Activated gamma-delta T cell (primary cell): ENCODE data around the gene RBM6.

Experiments used
- DNase-seq: peaks from one replicate; lab custom pipeline; 2025; lab: John Stamatoyannopoulos, UW

RBM6 gene

DNA sequence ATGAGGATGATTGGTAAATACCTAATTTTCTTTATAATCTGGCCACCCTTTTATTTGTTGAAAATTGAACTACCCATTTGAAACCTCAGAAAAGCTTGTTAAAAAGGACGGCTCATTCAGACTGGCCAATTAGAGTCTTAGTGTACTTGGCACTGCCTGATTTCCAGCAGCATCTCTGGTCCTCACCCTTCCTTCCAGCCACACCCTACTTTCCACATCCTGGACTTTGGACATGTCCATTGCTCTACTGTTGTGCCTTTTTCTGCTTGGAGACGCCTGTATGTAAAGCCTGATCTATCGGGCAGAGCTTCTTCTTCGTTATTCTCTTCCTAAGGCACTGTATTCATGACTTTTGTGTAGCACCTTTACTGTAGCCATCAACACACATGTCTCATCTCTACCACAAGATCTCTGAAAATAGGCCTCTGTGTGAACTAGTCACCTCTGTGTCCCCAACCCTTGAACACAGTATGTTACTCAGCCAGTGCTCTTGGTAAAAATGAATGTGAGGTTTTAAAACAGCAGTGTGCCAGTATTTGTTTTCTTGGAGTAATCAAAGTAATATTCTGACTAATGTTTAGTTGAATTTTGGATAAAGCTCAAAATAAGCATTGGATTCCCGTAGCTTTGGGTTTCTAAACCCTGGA, 155.5 kb downstream of the RBM6 start:
- DNase-seq: no peak

DNA sequence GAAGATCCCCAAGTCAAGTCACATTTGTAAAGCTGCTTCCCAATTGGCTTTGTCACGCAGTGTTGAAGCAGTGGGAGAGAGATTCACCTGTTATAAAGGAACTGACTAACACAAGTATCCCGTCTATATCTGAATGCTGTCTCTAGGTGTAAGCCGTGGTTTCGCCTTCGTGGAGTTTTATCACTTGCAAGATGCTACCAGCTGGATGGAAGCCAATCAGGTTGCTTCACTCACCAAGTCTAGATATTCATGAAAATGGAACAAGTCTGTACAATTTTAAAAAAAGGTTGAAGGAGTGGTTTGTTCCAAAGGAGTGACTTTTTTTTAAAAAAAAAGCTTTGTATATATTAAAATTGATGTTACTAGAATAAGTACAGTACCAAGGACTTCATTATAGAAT, 160.4 kb downstream of the RBM6 start:
- DNase-seq: no peak

GRCh38 chr3:50100956-50101845, 161.3 kb downstream of the RBM6 start:
- DNase-seq: no peak

- DNase-seq: no peak
These were observed 162.6 kb downstream of the RBM6 start for GRCh38 chr3:50102558-50102957.

DNA sequence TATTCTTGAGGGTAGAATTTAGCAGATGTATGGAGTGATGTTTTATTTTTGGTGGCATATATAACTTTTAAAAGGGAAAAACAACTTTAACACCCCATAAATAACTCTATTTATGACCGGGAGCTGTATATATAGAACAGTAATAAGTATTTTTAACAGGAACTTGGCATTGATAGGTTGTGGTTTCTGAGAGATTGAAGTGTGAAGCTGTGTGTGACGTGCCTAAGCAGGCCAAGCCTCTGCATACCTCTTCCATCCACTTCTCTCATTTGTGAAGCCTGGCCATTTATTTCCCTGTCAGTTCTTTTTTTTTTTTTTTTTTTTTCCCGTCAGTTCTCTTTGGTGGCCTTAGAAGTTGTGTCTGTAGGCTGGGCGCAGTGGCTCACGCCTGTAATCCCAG, 171.8 kb downstream of the RBM6 start:
- DNase-seq: no peak

- no peak for DNase-seq
These were observed 172.5 kb downstream of the RBM6 start for GRCh38 chr3:50112462-50112861.

DNA sequence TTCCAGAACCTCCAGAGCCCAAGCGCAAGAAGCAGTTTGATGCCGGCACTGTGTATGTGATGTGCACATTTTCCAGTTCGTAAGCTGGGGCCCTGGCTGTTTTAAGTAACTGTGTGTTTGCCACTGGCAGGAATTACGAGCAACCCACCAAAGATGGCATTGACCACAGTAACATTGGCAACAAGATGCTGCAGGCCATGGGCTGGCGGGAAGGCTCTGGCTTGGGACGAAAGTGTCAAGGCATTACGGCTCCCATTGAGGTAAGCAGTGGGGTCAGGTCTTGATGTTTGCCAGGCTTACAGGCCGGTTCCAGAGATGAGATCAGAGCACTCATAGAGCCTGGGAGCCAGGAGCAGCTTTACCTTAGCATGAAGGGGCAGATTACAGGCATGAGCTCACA, 177.2 kb downstream of the RBM6 start:
- no peak for DNase-seq

GRCh38 chr3:50118237-50118636, 178.3 kb downstream of the RBM6 start:
- no peak for DNase-seq

- no peak for DNase-seq
These were observed 179.8 kb downstream of the RBM6 start for GRCh38 chr3:50119786-50120185.

DNA sequence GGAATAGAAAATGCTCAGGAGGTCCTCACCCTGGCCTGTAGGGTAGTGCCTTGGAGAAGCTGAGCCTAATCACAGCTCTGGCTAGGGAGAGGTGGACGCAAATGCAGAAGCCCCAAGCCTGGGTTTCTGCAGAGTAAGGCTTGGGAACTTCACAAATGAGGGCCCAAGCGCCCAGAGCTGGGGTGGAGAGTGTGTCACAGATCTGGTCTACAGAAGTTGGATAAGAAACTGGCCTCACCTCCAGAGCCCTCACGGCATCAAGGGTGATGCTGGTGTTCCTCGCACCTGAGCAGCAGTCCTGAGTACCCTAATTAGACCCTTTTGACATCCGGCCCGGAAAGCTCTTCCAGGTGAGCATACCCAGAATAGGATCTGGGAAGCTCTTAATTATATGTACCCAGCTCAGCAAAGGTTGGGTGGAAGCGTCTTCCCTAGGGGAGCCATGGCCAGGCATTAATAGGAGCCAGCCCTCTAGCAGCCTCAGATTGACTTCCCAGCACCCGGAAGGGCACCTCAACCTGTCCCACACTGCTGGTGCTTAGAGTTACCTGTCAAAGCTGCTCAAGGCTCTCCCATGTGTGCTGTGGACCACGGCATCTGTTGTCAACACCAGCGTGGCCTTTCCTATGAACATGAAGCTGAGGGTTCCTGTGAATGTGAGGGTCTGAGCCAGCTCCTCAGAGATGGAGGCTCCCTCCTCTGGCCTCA, 180.6 kb downstream of the RBM6 start:
- no peak for DNase-seq

DNA sequence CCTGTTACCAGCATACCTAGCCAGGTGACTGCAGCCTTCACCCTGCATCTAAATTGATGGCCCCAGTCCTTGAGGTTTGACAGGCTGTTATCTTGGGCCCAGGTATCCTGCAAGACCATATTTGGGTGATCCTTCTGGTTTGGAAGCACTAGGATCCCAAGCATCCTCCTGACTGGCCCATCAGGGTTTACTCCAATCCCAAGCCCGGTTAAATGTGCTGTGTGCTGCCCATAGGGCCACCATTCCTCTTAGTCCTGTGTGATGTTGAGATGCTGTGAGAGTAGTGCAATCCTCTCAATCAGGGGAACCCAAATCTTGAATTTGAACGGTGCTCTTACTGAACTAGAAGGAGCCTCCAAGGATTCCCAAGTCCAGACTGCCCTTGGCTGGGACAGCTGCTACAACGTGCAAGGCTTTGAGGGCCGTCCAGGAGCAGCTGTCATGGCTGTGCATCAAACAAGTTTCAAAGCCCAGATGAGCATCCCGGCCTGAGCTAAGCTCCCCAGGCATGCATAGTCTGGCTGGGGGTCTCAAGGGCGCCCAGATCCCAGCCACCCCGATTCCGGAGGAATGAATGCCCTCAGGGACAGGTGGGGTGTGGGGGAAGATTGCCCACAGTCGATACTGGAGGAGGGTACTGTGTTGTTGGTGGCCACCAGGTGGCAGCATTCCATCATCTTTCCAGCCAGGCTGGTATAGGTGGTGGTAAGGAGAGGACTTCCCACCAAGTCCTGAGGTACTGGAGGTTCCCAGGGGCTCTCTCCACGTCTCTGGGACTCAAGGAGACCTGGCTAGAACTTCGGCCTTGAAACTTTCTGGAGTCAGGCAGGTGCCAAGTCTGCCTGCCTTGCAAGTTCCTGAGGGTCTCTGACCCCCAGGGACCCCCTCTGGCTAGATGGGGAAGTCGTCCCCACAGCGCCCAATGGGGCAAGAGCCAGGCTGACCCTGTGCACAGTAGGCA, 181.4 kb downstream of the RBM6 start:
- no peak for DNase-seq

DNA sequence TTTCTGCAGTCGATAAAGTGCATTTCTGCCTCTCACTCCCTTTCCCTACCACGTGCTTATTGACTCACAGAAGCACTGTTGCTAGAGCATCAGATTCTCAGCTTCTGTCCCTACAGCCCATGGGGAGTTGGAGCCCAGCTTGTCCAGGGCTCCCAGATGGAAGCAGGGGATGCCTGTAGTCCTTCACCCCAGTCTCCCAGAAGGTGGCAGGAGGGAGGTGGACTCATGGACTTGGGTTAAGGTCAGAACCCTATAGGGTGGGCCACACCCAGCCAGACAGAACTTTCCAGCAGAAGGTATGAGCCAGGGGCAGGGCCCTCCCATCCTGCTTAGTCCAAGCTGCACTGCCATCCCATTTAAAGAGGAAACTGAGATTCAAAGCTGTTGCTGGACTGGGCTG, 182.1 kb downstream of the RBM6 start:
- no peak for DNase-seq

- DNase-seq: no peak
These were observed 182.9 kb downstream of the RBM6 start for GRCh38 chr3:50122661-50123391.

DNA sequence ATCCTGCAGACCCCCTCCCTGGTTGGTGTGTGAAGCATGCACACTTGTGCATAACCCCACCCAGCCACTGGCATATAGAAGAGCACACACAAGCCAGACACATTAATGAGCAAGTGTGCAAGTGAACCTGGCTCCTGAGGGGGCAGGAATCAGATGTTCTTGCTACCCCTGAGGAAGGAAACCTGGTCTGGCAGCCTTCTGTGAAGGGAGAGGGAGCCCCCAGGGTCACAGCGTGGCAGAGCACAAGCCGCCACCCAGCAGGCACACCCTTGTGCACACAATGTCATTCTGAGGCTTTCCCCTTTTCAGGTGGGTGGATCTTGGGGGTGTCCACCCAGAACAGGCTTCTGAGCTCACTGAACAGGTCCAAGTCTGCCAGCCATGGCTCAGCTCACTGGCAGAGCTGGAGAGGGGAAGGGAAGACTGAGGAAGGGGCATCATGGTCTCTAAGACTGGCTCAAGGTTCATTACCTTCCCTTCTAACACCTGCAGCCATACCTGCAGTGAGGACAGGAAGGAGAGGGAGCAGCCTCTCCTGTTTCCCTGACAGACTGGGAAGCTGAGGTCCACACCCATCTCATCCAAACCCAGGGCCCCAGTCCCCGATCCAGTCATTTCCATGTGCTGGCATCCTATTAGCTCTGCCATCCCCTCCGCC, 183.6 kb downstream of the RBM6 start:
- no peak for DNase-seq

DNA sequence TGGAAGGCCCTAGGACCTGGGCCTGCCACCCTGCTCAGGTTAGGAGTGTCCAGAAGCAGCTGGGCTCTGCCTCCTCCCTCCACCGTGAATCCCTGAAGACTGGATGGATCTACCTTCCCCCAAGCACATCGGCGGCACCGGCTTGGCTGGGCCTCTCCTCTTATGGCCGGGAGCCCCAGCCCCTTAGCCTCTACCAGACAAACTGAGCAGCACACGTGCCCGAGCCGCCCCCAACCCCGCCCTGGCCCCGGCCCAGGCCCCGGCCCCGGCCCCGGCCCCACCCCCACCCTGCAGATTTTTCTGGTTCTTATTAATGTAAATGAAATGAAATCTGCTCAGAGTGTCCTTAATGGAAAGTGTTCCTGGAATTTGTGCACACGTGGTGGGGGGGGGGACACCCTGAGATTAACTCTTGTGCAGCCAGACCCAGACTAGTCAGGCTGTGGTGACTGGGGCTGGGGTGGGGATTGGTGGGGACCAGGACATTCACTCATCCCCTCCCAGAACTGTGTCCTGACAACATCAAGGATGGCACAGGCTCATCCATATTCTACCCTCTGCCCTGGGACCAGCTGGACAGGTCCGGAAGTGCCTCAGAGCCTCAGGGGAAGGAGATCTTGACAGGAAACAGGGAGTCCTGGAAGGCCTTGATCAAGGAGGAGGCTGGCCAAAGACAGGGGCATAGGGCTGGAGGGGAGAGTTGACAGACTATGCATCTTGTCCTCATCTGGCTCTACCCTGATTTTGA, 184.3 kb downstream of the RBM6 start:
- DNase-seq: no peak

DNA sequence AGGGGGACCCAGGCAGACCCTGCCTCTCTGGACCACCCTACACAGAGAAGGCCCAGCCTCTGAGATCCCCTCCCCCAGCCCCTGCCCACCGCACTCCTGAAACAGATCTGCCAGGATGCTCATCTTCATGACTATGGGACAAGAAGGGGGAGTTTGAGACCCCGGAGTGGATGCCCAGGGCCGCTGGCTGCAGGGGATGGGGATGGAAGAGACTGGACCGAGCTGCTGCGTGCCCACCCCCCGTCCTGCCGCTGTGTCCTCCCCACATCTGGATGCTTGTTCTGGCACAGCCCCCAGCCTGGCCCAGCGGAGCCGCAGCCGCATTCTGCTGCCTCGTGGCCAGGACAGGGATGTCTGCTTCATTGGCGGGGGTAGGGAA, 184.8 kb downstream of the RBM6 start:
- no peak for DNase-seq

DNA sequence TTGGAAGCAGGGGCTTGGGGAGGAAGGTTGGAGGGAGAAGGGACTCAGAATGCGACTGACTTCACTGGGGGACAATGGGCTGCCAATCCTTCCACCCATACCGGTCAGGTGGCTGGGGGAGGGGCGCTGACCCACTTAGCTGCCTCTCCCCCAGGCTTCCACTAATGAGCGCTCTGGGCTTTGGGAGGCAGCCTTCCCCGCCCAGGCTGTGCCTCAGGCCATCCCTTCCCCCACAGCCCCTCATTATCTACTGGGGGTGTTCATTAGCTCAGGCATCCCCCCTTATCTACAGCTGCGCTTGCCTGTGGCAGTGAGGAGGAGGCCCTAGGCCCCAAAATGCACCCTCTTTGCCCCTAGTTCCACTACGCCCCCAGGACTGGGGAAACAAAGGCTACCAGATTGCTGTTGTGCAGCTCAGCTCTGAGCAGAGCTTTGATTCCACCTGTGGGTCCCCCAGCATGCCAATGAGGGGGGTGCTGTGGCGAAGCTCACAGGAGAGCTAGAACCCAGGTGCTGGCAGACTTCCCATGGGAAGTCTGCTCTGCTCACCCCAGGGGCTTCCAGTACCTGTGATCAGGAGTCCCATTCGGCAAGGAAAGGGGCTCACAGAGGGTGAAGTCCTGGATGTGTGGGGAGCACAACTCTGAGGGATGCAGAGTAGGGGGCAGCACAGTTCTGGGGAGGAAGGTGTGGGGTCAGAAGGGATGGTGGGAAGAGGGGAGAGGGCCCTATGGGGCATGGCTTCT, 185.8 kb downstream of the RBM6 start:
- no peak for DNase-seq

DNA sequence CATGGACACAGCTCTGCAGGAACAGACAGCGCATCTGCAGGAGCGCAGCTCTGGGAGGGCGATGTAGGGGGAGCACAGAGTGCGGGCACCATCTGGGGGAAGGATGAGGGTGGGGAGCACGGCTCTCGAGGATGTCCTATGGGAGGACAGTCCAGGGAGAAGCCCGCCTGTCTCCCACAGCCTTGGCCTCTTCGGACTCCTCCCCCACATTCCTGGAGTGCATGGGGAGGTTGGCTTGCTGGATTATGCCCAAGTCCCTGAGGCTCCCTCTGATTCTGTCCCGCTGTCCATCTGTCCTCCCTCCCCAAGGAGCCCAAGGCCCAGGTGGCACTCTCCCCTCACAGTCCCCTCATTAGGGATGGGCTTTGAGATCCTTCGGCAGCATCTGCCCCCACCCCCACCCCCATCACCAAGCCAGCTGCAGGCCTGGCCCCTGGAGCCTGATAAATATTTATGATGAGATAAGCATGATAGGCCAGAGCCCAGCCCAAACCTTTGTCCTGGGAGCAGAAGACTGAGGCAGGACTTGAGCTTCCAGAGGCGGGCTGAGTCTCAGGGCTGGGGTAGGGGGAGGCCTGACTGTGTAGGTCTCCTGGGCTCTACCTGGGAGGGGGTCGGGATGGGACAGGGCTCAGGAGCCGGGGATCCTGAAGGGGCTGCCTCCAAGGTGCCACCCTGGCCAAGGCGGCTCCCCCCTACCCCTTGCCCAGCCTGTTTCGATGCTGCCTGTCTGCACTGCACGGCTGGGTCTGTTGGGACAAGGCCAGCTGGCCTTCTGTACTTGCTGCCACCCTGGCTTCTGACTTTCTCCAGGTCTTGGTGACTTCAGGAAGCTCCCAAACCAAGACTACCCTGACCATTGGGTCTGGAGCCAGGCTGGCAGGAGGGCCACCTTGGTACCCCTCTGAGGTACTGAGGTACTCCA, 186.6 kb downstream of the RBM6 start:
- DNase-seq: no peak
